Measurements from ENCODE around the gene KANK2. TPM values are rescaled to one million over a fixed set of nuclear protein-coding genes. Genes with fewer than 3 reads are reported as not detected.
A peak's percentile ranks its signal among the peaks of the same experiment; 100 is the strongest.

The KANK2 gene
- total and polyA plus RNA-seq, 2 of the 8 experiments (the other 6 are each of a cell fraction or from before 2014, with no cell fraction given): 25.2 to 42.3 TPM

- H3K9ac ChIP-seq (replicated peaks in 1 of 4; ENCODE audit: extremely low read depth in 1 of 4, low read depth in 3 of 4, low read length in 3 of 4): no peak overlapping the region
- H4K20me1 ChIP-seq (replicated peaks in 1 of 2; ENCODE audit: control insufficient read depth in 1 of 2, insufficient read depth in 2 of 2, low read length in 2 of 2): peaks cover 0 to 7% of the 10 kb centered on the region in 2 experiments
- no peaks in the 10 kb centered on the region for H3K79me1 ChIP-seq (ENCODE audit: low read depth, low read length)
- POLR2A ChIA-PET (ENCODE audit: partially characterized antibody): interaction anchor here (0.6 to 0.8 kb wide), 3 partner anchors 12 to 138 kb away, joined by 3 read pairs; no protein-coding TSS in a partner anchor
- peak overlapping the region; percentile 80; the same call in 1 of the 2 replicates for H4K8ac ChIP-seq (ENCODE audit: extremely low read depth, insufficient read depth, low read length)
- no peak overlapping the region for H2BK120ac ChIP-seq (replicated peaks; ENCODE audit: low read depth, low read length)
- H2BK15ac ChIP-seq (ENCODE audit: low read length): peak overlapping the region; percentile 61; the same call in 1 of the 2 replicates
- H2AK5ac ChIP-seq (ENCODE audit: low read depth, low read length): no peak overlapping the region
- H3K4me3 ChIP-seq (ENCODE audit: extremely low read depth in 1 of 4, insufficient read depth in 2 of 4, low read depth in 3 of 4, low read length in 4 of 4): peak overlapping the region in 2 of 4 experiments; percentile 34 to 37; a peak in 5 of 8 replicates
- peaks cover 0 to 11% (median 3%) of the 10 kb centered on the region in 4 experiments; a peak in 5 of 8 replicates for H3K36me3 ChIP-seq (ENCODE audit: control insufficient read depth in 2 of 4, insufficient read depth in 4 of 4, low read length in 3 of 4)
- H3K23ac ChIP-seq (ENCODE audit: insufficient read length): no peak overlapping the region
- DNase-seq (ENCODE audit: low read depth in 1 of 2, low spot score in 2 of 2) (no peak), FAIRE-seq (no peak)
- peak overlapping the region; percentile 38 for H3K4ac ChIP-seq (replicated peaks; ENCODE audit: insufficient read length, low read depth, low read length)
- no peak overlapping the region for H2BK5ac ChIP-seq (ENCODE audit: low read depth, low read length)
- H3K18ac ChIP-seq (ENCODE audit: extremely low read depth, low read length): no peak overlapping the region
- H3K14ac ChIP-seq (ENCODE audit: insufficient read length): no peak overlapping the region
- no peak for TF ChIP-seq TAF7 (optimal IDR thresholded peaks at IDR 0.05; ENCODE audit: borderline replicate concordance, low read depth, low read length)
- peak; percentile 83 for TF ChIP-seq KDM1A (IDR thresholded peaks at IDR 0.05; ENCODE audit: borderline replicate concordance, low read length)
- H2BK12ac ChIP-seq (ENCODE audit: low read depth, low read length): peak overlapping the region; percentile 39; the same call in 1 of the 2 replicates
- peak overlapping the region; percentile 54 for H4K91ac ChIP-seq (replicated peaks; ENCODE audit: insufficient read length, low read length)
- 0 out of 2 replicates have a peak overlapping the region, but pooled peaks have one; percentile 22 for H2AFZ ChIP-seq (ENCODE audit: low read length)
- peaks cover 3 to 5% (median 4%) of the 10 kb centered on the region in 4 experiments; a peak in 4 of 7 replicates for H3K4me1 ChIP-seq (replicated peaks in 1 of 4; ENCODE audit: control insufficient read depth in 3 of 4, insufficient read depth in 4 of 4, low read length in 3 of 4)
- CTCF ChIA-PET (ENCODE audit: partially characterized antibody): interaction anchor here (0.6 to 2.8 kb wide), 16 partner anchors 10 to 1939 kb away, joined by 3 to 10 read pairs (median 3); no protein-coding TSS in a partner anchor
- H3K23me2 ChIP-seq (ENCODE audit: low read depth, low read length): no peaks in the 10 kb centered on the region
- H3K27ac ChIP-seq (ENCODE audit: low read depth, low read length): no peak overlapping the region
- H3K27me3 ChIP-seq (replicated peaks in 1 of 4; ENCODE audit: control insufficient read depth in 3 of 4, extremely low read depth in 1 of 4, insufficient read depth in 3 of 4, low read length in 3 of 4): no peaks in the 10 kb centered on the region
- H4K5ac ChIP-seq (ENCODE audit: insufficient read length, low read depth, low read length): no peak overlapping the region
- 92% methylated on average over 7 of the region's 7 CpGs; no CpG with 5 or more reads in 1 of the 2 experiments for WGBS, 2 experiments (ENCODE audit: extremely low coverage in 1 of 2, insufficient coverage in 1 of 2, insufficient read length in 1 of 2, insufficient replicate concordance in 2 of 2, low coverage in 1 of 2, low lambda C conversion rate in 2 of 2, missing lambda C conversion rate in 1 of 2)
- H3K9me3 ChIP-seq (ENCODE audit: insufficient read depth in 2 of 2, low read depth in 1 of 2, low read length in 1 of 2): no peaks in the 10 kb centered on the region
- H3K56ac ChIP-seq (replicated peaks; ENCODE audit: insufficient read length, low read depth, low read length): no peak overlapping the region
- no peaks in the 10 kb centered on the region for H3K79me2 ChIP-seq (ENCODE audit: control insufficient read depth in 1 of 2, insufficient read depth in 2 of 2, low read length in 2 of 2)
- H3K4me2 ChIP-seq (ENCODE audit: insufficient read depth in 1 of 2, low read depth in 2 of 2, low read length in 2 of 2): peak overlapping the region; percentile 20 to 69; a peak in 3 of 4 replicates
- H2BK20ac ChIP-seq (ENCODE audit: low read length): no peak overlapping the region
Observed at GRCh38 chr19:11243798-11244169, 46.4 kb upstream of the KANK2 start.

Data from H1 (cell line).